HEK293 (cell line): ENCODE measurements around the gene CCDC110.

Experiments
- CTCF ChIA-PET: fragments of 350-600 bp; formaldehyde crosslinking; extraction: SDS; loops from one replicate; lab custom pipeline; 2021; ENCODE audit warnings: antibody characterized with exemption; lab: Yijun Ruan, JAX
- POLR2A ChIA-PET: fragments of 300-600 bp; formaldehyde crosslinking; extraction: SDS; loops from one replicate; lab custom pipeline; 2020; ENCODE audit warnings: antibody characterized with exemption, inconsistent platforms; lab: Yijun Ruan, JAX
- H3K27ac ChIP-seq: fragments of 200-500 bp; sonication (Bioruptor generic); 2 replicates; pipeline ENCODE4 v1.5.1; 2014; ENCODE audit warnings: low read depth, low read length, control low read depth, inconsistent platforms; ENCODE audit errors: extremely low read depth
- H3K36me3 ChIP-seq, 2 experiments: fragments of 200-500 bp in 1 of 2; sonication (Bioruptor generic) in 1 of 2; 1 replicate in 1 of 2; 2 replicates in 1 of 2; pipeline ENCODE4 v1.5.1; 2014 to 2017; ENCODE audit warnings: inconsistent platforms in 2 of 2, low read length in 2 of 2; ENCODE audit not compliant: control insufficient read depth in 2 of 2, insufficient read depth in 1 of 2
- H3K4me1 ChIP-seq: fragments of 200-500 bp; sonication (Bioruptor generic); 2 replicates; pipeline ENCODE4 v1.5.1; 2014; ENCODE audit warnings: mild to moderate bottlenecking, low read length, inconsistent platforms; ENCODE audit not compliant: control insufficient read depth, insufficient read depth
- H3K4me3 ChIP-seq: 2 replicates; pipeline ENCODE4 v1.5.1; 2011; ENCODE audit warnings: low read depth, mild to moderate bottlenecking, control low read depth, low read length, moderate library complexity
- H3K9me3 ChIP-seq: fragments of 200-500 bp; sonication (Bioruptor generic); 2 replicates; pipeline ENCODE4 v1.5.1; 2014; ENCODE audit warnings: low read depth, low read length, inconsistent platforms; ENCODE audit not compliant: control insufficient read depth, insufficient read depth
- GLI2 ChIP-seq: fragments of 450-650 bp; formaldehyde crosslinking; IDR thresholded peaks from 2 replicates; pipeline ENCODE4; 2017; ENCODE audit warnings: missing biosample characterization, missing genetic modification characterization, low read depth, borderline replicate concordance
- GLIS2 ChIP-seq: fragments of 450-650 bp; formaldehyde crosslinking; IDR thresholded peaks from 2 replicates; pipeline ENCODE4 v1.5.1; 2016; ENCODE audit warnings: missing biosample characterization, missing genetic modification characterization
- KLF9 ChIP-seq: fragments of 450-650 bp; formaldehyde crosslinking; IDR thresholded peaks from 2 replicates; pipeline ENCODE4 v1.5.1; 2016; ENCODE audit warnings: missing biosample characterization, missing genetic modification characterization, low read depth
- PRDM1 ChIP-seq: fragments of 450-650 bp; formaldehyde crosslinking; IDR thresholded peaks from 2 replicates; pipeline ENCODE4; 2016; ENCODE audit warnings: missing biosample characterization, missing genetic modification characterization
- ZBTB17 ChIP-seq: fragments of 450-650 bp; formaldehyde crosslinking; IDR thresholded peaks from 2 replicates; pipeline ENCODE4 v1.5.1; 2016; ENCODE audit warnings: missing biosample characterization, missing genetic modification characterization
- ZBTB21 ChIP-seq: fragments of 450-650 bp; formaldehyde crosslinking; IDR thresholded peaks from 2 replicates; pipeline ENCODE4 v1.5.1; 2017; ENCODE audit warnings: missing biosample characterization, missing genetic modification characterization
- ZBTB8A ChIP-seq: fragments of 450-650 bp; formaldehyde crosslinking; IDR thresholded peaks from 2 replicates; pipeline ENCODE4 v1.5.1; 2016; ENCODE audit warnings: missing biosample characterization, missing genetic modification characterization
- ZFHX2 ChIP-seq: fragments of 450-650 bp; formaldehyde crosslinking; conservative IDR thresholded peaks from 2 replicates; pipeline ENCODE4 v1.5.1; 2016; ENCODE audit warnings: missing biosample characterization, missing genetic modification characterization
- ZIC2 ChIP-seq: fragments of 450-650 bp; formaldehyde crosslinking; IDR thresholded peaks from 2 replicates; pipeline ENCODE4 v1.5.1; 2016; ENCODE audit warnings: missing biosample characterization, missing genetic modification characterization
- ZNF10 ChIP-seq: fragments of 450-650 bp; formaldehyde crosslinking; IDR thresholded peaks from 2 replicates; pipeline ENCODE4 v1.5.1; 2017; ENCODE audit warnings: missing biosample characterization, missing genetic modification characterization
- ZNF184 ChIP-seq: fragments of 450-650 bp; IDR thresholded peaks from 2 replicates; pipeline ENCODE4 v1.5.1; 2018; ENCODE audit warnings: missing biosample characterization, mild to moderate bottlenecking, missing genetic modification characterization
- ZNF214 ChIP-seq: fragments of 450-650 bp; formaldehyde crosslinking; IDR thresholded peaks from 2 replicates; pipeline ENCODE4 v1.5.1; 2017; ENCODE audit warnings: missing biosample characterization, mild to moderate bottlenecking, missing genetic modification characterization, borderline replicate concordance
- ZNF223 ChIP-seq: fragments of 450-650 bp; formaldehyde crosslinking; IDR thresholded peaks from 2 replicates; pipeline ENCODE4 v1.5.1; 2016; ENCODE audit warnings: missing biosample characterization, missing genetic modification characterization
- ZNF274 ChIP-seq, 2 experiments: fragments of 200-500 bp in 1 of 2; fragments of 450-650 bp in 1 of 2; sonication (Bioruptor generic) in 1 of 2; formaldehyde crosslinking in 1 of 2; IDR thresholded peaks; 2 replicates each; pipeline versions ENCODE4 v1.5.1 to v1.6.1; 2014 to 2016; ENCODE audit warnings: borderline replicate concordance in 1 of 2, inconsistent platforms in 1 of 2, low read length in 1 of 2, missing biosample characterization in 1 of 2, missing genetic modification characterization in 1 of 2
- ZNF433 ChIP-seq: fragments of 450-650 bp; formaldehyde crosslinking; IDR thresholded peaks from 2 replicates; pipeline ENCODE4 v1.5.1; 2016; ENCODE audit warnings: missing biosample characterization, missing genetic modification characterization, low read depth
- ZNF514 ChIP-seq: fragments of 450-650 bp; formaldehyde crosslinking; IDR thresholded peaks from 2 replicates; pipeline ENCODE4 v1.5.1; 2016; ENCODE audit warnings: missing biosample characterization, missing genetic modification characterization
- ZNF555 ChIP-seq: fragments of 450-650 bp; formaldehyde crosslinking; conservative IDR thresholded peaks from 2 replicates; pipeline ENCODE4 v1.5.1; 2017; ENCODE audit warnings: missing biosample characterization, mild to moderate bottlenecking, missing genetic modification characterization, inconsistent platforms
- ZNF707 ChIP-seq: fragments of 450-650 bp; formaldehyde crosslinking; IDR thresholded peaks from 2 replicates; pipeline ENCODE4 v1.5.1; 2016; ENCODE audit warnings: missing biosample characterization, missing genetic modification characterization
- ZNF747 ChIP-seq: fragments of 450-650 bp; formaldehyde crosslinking; IDR thresholded peaks from 2 replicates; pipeline ENCODE4 v1.5.1; 2016; ENCODE audit warnings: missing biosample characterization, missing genetic modification characterization
- ZNF768 ChIP-seq: fragments of 450-650 bp; formaldehyde crosslinking; IDR thresholded peaks from 2 replicates; pipeline ENCODE4 v1.5.1; 2018; ENCODE audit warnings: missing biosample characterization, mild to moderate bottlenecking, missing genetic modification characterization
- TF ChIP-seq, protein P1 (sequence below): fragments of 450-650 bp; formaldehyde crosslinking; IDR thresholded peaks from 2 replicates; pipeline ENCODE4 v1.5.1; 2016; ENCODE audit warnings: missing biosample characterization, missing genetic modification characterization, low read depth
- TF ChIP-seq, protein P2 (sequence below): IDR thresholded peaks from 2 replicates; pipeline ENCODE4 v1.6.1; 2011; ENCODE audit warnings: mild to moderate bottlenecking, low read depth, low read length, borderline replicate concordance

CCDC110 gene

DNA sequence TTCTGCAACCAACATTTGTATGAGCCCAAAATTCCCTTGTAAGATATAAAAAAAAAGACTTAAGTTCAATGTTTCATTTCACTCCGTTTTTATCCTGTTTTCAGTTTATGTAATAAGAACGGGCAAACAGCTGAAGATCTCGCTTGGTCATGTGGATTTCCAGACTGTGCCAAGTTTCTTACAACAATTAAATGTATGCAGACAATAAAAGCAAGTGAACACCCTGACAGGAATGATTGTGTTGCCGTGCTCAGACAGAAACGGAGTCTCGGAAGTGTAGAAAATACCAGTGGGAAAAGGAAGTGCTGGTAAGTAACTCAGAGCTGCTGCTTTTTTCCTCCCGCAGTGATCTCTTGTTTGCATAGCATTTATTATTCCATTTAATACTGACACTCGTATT is 72.1 kb downstream of the CCDC110 start:
- Histone ChIP-seq H3K4me3 (no peak overlapping the region), H3K36me3 (peaks cover 0 to 39% of the 10 kb centered on the region in 2 experiments), H3K4me1 (peaks cover 4% of the 10 kb centered on the region; the same call in 1 of the 2 replicates), H3K27ac (no peak overlapping the region), H3K9me3 (no peaks in the 10 kb centered on the region)
- POLR2A ChIA-PET: no interaction called here
- TF ChIP-seq ZBTB17 (tag by site-specific recombination) (no peak), ZNF747 (no peak), KLF9 (no peak), ZNF274 (IDR thresholded peaks at IDR 0.05; ENCODE audit: low read length) (no peak), ZNF274 (tag by site-specific recombination; IDR thresholded peaks at IDR 0.05; ENCODE audit: borderline replicate concordance) (no peak), ZNF707 (tag by site-specific recombination) (no peak), ZNF514 (tag by site-specific recombination) (no peak), GLI2 (tag by site-specific recombination) (no peak), ZNF10 (no peak), ZBTB8A (tag by site-specific recombination) (no peak), ZNF223 (tag by site-specific recombination) (no peak), ZBTB21 (no peak), ZNF184 (tag by site-specific recombination) (no peak), GLIS2 (tag by site-specific recombination) (no peak)
- TF ChIP-seq, protein P1, sequence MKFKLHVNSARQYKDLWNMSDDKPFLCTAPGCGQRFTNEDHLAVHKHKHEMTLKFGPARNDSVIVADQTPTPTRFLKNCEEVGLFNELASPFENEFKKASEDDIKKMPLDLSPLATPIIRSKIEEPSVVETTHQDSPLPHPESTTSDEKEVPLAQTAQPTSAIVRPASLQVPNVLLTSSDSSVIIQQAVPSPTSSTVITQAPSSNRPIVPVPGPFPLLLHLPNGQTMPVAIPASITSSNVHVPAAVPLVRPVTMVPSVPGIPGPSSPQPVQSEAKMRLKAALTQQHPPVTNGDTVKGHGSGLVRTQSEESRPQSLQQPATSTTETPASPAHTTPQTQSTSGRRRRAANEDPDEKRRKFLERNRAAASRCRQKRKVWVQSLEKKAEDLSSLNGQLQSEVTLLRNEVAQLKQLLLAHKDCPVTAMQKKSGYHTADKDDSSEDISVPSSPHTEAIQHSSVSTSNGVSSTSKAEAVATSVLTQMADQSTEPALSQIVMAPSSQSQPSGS (tag by site-specific recombination): no peak
- TF ChIP-seq, protein P2, sequence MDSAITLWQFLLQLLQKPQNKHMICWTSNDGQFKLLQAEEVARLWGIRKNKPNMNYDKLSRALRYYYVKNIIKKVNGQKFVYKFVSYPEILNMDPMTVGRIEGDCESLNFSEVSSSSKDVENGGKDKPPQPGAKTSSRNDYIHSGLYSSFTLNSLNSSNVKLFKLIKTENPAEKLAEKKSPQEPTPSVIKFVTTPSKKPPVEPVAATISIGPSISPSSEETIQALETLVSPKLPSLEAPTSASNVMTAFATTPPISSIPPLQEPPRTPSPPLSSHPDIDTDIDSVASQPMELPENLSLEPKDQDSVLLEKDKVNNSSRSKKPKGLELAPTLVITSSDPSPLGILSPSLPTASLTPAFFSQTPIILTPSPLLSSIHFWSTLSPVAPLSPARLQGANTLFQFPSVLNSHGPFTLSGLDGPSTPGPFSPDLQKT: no peak
- CTCF ChIA-PET: no interaction called here

DNA sequence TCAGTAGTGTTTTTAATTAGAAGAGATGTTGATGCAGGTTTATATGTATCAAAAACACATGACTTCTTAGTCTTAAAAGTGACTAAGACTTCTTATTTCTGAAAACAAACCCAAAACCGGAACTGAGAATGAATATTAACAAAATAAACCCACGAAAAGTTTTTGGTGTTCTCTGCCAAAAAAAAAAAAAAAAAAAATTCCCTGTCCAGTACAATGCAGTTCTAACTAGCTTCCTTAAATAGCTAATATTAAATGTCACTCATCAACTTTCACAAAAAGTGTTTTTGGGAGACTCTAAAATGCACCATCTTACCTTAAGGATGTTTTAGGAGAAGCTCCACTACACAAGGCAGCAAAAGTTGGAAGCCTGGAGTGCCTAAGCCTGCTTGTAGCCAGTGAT is 72.9 kb downstream of the CCDC110 start:
- H3K27ac ChIP-seq: no peak overlapping the region
- ChIA-PET CTCF (interaction anchor here (0.7 kb wide), 1 partner anchor 739 kb away, joined by 4 read pairs; no protein-coding TSS in a partner anchor), POLR2A (no interaction called here)
- no peak overlapping the region for H3K4me3 ChIP-seq
- TF ChIP-seq PRDM1: no peak
- no peak for TF ChIP-seq ZIC2
- TF ChIP-seq ZNF768 (tag by site-specific recombination): no peak
- no peak for TF ChIP-seq ZNF433 (tag by site-specific recombination)
- TF ChIP-seq ZNF555: no peak
- TF ChIP-seq KLF9: no peak
- no peak for TF ChIP-seq ZNF10
- no peak for TF ChIP-seq ZNF214 (tag by site-specific recombination)
- TF ChIP-seq ZFHX2: no peak
- peaks cover 0 to 39% of the 10 kb centered on the region in 2 experiments for H3K36me3 ChIP-seq
- no peaks in the 10 kb centered on the region for H3K9me3 ChIP-seq
- H3K4me1 ChIP-seq: peaks cover 4% of the 10 kb centered on the region; the same call in 1 of the 2 replicates
